ENCODE results near the gene FANCC.
"Not testable (repeated sequence)": the region's sequence is repeated elsewhere in the genome, so short reads cannot be mapped to it uniquely, and the experiment has no call there.

The FANCC gene

GRCh38 chr9:95229230-95229915 is 88.1 kb downstream of the FANCC start:
- no peak for DNase-seq (ENCODE audit: low spot score)

GRCh38 chr9:95226921-95227320 is 90.6 kb downstream of the FANCC start:
- DNase-seq (ENCODE audit: low spot score), result no peak

- no peak for DNase-seq (ENCODE audit: low spot score)
These were observed 91.8 kb downstream of the FANCC start for GRCh38 chr9:95225726-95226106.

GRCh38 chr9:95225076-95225725 is 92.3 kb downstream of the FANCC start:
- no peak for DNase-seq (ENCODE audit: low spot score)

DNA sequence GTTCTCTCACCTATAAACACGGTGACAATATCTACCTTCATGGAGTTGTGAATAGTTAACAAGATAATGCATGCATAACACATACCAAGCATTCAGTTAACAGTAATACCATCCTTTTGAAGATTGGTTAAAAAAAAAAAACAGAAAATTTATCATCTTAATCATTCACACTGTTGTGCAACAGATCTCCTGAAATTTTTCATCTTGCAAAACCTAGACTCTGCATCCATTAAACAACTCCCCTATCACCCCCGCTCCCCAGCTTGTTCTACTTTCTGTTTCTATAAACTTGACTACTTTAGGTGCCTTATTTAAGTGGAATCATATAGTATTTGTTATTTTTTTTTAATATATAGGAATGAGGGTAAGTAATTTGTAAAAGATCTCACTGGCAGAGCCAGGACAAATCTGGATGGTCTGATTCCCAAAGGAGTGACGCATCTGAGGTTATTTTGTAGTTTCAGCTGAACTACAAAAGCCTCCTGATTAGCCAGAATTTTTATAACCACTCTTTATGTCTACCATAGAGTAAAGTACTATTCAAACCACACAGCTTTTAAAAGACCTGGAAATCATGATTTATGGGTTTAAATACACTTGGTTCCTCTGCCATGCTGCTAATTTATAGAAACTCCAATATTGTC is 93.0 kb downstream of the FANCC start:
- DNase-seq (ENCODE audit: low spot score), result no peak

GRCh38 chr9:95220352-95220751 is 97.2 kb downstream of the FANCC start:
- not testable (repeated sequence) for DNase-seq (ENCODE audit: low spot score)

DNA sequence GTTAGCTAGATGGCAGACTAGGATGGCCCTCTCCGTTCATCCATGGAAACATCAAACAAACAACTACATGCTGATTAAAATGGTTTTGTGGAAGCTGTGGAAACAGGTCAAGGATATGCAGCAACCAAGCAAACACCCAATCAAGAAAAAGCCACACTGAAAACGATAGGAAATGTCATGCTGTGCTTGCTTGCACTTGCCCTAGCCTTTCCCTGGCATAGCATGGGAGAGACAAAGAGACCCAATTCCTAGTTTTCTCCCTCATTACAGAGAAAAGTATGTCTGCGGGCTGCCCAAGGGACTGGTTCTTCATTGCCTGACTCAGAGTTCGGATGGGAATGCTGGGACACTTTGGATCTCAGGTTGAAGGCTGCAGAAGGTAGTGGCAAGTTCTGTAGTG is 98.7 kb downstream of the FANCC start:
- no peak for DNase-seq (ENCODE audit: low spot score)

GRCh38 chr9:95217936-95218335 is 99.6 kb downstream of the FANCC start:
- DNase-seq (ENCODE audit: low spot score), result no peak

GRCh38 chr9:95215336-95215898 is 102.1 kb downstream of the FANCC start:
- DNase-seq (ENCODE audit: low spot score), result no peak

DNA sequence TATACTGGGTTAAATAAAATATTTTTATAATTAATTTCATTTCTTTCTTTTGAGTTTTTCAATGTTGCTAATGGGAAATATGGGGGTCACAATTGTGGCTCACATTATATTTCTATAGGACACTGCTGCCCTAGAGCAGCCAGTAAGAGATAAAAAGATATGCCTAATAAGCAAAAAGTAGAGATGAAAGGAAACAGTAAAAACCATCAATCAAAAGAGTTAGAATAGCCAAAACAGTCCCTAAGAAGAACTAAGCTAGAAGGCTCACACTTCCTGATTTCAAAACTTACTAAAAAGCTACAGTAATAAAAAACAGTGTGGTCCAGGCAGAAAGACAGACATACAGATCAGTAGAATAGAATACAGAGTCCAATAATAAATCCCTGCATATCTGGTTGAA is 104.4 kb downstream of the FANCC start:
- DNase-seq (ENCODE audit: low spot score), result no peak

DNA sequence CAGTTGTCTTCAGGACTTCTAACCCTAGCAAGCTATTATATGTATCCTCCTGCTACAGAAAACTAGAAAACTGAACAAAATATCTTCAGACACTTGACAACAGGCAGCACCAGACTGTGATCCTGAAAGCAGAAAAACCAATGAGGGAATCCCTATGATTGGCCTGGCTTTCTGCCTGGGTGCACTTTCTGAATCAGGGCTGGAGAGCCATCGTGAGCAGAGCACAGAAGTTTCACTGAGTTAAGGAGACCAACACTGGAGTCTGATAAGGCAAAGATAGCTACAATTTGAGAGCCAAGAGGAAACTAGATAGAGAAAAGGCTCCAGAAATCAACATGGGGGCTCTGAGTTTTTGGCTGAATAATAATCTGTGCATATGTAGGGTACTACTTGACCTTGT is 106.5 kb downstream of the FANCC start:
- no peak for DNase-seq (ENCODE audit: low spot score)

DNA sequence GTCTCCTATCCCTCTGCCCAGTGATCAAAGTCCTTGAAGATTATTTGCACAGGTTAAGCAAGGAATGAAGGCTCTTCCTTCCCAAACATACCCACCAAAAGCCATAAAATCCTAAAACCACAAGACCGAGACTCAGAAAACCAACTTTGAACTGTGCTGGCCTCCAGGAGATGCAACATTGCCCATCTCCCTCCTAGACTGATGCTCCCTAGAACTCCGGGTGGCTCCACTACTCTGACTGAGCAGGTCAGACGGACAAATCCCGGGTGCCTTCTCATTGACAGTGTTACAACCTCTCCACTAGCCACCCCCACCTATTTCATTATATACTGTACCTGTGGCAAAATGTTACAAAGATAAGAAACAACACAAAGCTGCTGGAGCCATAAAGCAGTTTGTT is 110.1 kb downstream of the FANCC start:
- DNase-seq (ENCODE audit: low spot score), result no peak

- DNase-seq (ENCODE audit: low spot score), result no peak
These were observed 111.4 kb downstream of the FANCC start for GRCh38 chr9:95206143-95206542.

GRCh38 chr9:95204710-95205109 is 112.8 kb downstream of the FANCC start:
- DNase-seq (ENCODE audit: low spot score), result no peak

GRCh38 chr9:95204310-95204709 is 113.2 kb downstream of the FANCC start:
- no peak for DNase-seq (ENCODE audit: low spot score)

- DNase-seq (ENCODE audit: low spot score), result not testable (repeated sequence)
These were observed 114.5 kb downstream of the FANCC start for GRCh38 chr9:95203019-95203418.

- no peak for DNase-seq (ENCODE audit: low spot score)
These were observed 115.3 kb downstream of the FANCC start for GRCh38 chr9:95202076-95202681.

DNA sequence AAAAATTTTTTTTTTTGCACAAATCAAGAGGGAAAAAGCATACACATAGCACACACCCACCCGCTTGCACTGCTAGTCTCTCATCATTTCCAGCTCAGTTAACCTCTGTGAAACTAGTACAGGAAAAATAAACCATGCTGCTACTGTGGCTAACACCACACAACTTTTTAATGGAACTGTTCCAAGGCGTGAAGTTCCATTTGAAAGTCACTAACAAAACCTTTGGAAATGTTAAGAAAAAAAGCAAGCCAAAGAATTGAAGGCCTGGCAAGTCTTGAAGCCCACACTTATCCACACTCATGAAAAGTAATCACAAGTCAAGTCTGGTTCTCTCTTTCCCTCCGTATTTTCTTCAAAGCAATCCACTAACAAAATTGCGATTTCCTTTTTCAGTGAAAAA is 116.3 kb downstream of the FANCC start:
- DNase-seq (ENCODE audit: low spot score), result no peak

GRCh38 chr9:95197692-95198271 is 119.7 kb downstream of the FANCC start:
- DNase-seq (ENCODE audit: low spot score), result no peak

DNA sequence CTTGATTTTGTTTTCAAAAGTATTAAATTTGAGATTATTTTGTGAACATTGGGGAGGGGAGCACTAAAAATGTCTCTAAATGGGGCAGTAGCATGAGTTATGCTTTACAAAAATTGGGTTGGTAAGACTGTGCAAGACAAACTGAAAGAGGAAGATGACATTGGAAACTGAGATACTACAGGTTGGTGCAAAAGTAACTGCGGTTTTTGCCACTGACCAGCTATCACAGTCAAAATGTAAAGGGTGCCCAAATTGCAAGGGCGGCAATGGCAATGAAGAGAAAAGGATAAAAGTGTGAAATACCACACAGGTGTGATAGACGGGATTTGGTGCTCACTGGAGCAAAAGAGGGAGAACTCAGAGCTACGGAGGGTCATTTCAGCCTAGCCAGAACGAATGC is 124.0 kb downstream of the FANCC start:
- no peak for DNase-seq (ENCODE audit: low spot score)

DNA sequence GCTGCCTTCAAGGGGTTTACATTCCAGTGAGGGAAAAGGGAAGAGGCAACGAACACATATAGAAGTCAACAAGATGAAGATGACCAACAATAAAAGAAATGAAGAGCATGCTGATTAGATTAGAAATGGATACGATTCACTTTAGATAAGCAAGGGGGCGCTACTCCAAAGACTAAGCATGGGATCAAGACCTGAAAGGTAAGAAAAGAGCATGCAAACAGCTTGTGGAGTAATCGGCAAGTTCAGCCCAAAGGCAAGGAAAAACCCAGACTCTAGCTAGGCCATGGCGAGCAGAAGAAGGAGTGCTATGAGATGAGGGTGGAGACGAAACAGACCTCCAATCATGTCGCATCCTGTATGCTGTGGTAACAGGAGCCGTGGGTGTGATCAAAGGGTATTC is 124.4 kb downstream of the FANCC start:
- DNase-seq (ENCODE audit: low spot score), result no peak

DNA sequence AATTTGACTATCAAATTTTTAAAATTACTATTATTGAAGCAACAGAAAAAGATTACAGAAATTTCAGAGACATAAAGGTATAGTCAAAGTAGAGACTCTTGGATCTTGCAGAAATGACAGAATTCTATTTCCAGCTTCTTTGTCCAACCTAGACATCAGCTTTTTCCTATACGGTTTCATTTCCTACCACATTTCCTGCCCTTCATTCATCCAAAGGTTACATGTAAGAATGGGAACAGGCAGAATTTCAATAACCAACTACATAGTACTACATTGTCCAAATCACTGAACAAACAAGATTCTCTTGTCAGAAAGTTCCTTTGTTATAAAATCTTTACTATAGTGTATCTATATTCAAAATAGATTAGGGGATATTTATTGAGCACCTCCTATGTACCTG is 124.9 kb downstream of the FANCC start:
- no peak for DNase-seq (ENCODE audit: low spot score)

Measured in hematopoietic multipotent progenitor cell treated with erythropoietin and hydrocortisone succinate and interleukin-3 and kit ligand, for 17 days (in vitro differentiated cells).